Measurements from ENCODE around the gene PPP1R3A.

Gene PPP1R3A

DNA sequence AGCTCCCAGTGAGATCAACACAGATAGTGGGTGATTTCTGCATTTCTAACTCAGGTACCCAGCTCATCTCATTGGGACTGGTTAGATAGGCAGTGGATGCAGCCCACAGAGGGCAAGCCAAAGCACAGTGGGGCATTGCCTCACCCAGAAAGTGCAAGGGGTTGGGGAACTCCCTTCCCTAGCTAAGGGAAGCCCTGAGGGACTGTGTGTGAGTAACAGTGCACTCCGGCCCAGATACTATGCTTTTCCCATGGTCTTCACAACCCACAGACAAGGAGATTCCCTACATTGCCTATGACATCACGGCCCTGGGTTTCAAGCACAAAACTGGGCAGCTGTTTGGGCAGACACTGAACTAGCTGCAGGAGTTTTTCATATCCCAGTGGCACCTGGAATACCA, 62.8 kb downstream of the PPP1R3A start:
- DNase-seq = no peak
- Histone ChIP-seq H4K91ac (ENCODE audit: low read length) (no peak overlapping the region), H3K14ac (ENCODE audit: low read length in 2 of 2) (peak overlapping the region in 1 of 2 experiments; percentile 36), H3K18ac (ENCODE audit: low read depth in 1 of 2, low read length in 2 of 2) (no peak overlapping the region), H3K4ac (ENCODE audit: low read depth in 1 of 2, low read length in 2 of 2) (no peak overlapping the region), H4K8ac (ENCODE audit: low read length) (no peak overlapping the region), H2BK120ac (ENCODE audit: low read depth, low read length) (no peak overlapping the region), H2BK5ac (ENCODE audit: low read depth, low read length, poor library complexity, severe bottlenecking) (no peak overlapping the region), H3K36me3 (ENCODE audit: control insufficient read depth in 1 of 2, insufficient read depth in 2 of 2, low read depth in 1 of 2, low read length in 2 of 2) (no peaks in the 10 kb centered on the region), H3K4me3 (ENCODE audit: insufficient read depth in 1 of 2, low read depth in 1 of 2, low read length in 2 of 2) (no peak overlapping the region), H3K27me3 (ENCODE audit: control insufficient read depth in 1 of 2, insufficient read depth in 1 of 2, low read length in 2 of 2) (no peaks in the 10 kb centered on the region), H2BK15ac (ENCODE audit: low read depth, poor library complexity, severe bottlenecking) (no peak overlapping the region), H2AK5ac (ENCODE audit: low read length, severe bottlenecking) (no peak overlapping the region), H3K9me3 (ENCODE audit: control insufficient read depth, low read length) (no peaks in the 10 kb centered on the region), H3K4me1 (ENCODE audit: control insufficient read depth, insufficient read depth, low read depth, low read length) (no peaks in the 10 kb centered on the region), H2BK12ac (ENCODE audit: low read length in 2 of 2) (no peak overlapping the region), H3K79me1 (replicated peaks; ENCODE audit: low read length, poor library complexity, severe bottlenecking) (no peaks in the 10 kb centered on the region), H2AFZ (ENCODE audit: low read depth, low read length) (no peak overlapping the region), H3K9ac (ENCODE audit: low read length) (no peak overlapping the region), H3K23ac (ENCODE audit: low read length in 2 of 2) (no peak overlapping the region), H3K27ac (ENCODE audit: low read length, poor library complexity, severe bottlenecking) (no peak overlapping the region), H3K4me2 (ENCODE audit: low read length, poor library complexity, severe bottlenecking) (no peak overlapping the region)
- 65% methylated on average over 2 of the region's 2 CpGs for WGBS

DNA sequence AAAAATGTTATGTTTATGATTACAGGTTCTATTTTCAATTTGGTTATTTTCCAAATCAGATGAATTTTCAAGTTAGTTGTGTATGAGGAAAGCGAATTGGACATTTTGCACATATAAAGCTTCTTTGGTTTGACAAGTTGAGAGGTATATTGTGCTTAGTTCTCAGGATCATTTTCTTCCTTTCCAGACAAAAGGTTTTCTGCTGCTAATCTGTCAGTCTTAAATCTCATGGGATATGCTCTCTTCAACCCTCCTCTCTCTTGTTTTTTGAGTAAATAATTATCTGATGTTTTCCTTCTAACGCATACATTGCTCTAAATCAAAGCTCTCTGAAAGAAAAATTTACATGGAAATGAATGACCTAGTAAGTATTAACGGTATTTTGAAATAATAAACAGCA, 77.9 kb downstream of the PPP1R3A start:
- H3K14ac ChIP-seq (ENCODE audit: low read length in 2 of 2) = no peak overlapping the region
- H3K4me3 ChIP-seq (ENCODE audit: insufficient read depth in 1 of 2, low read depth in 1 of 2, low read length in 2 of 2) = no peak overlapping the region
- H3K4me2 ChIP-seq (ENCODE audit: low read length, poor library complexity, severe bottlenecking) = no peak overlapping the region
- H3K9me3 ChIP-seq (ENCODE audit: control insufficient read depth, low read length) = no peaks in the 10 kb centered on the region
- no peak overlapping the region for H3K27ac ChIP-seq (ENCODE audit: low read length, poor library complexity, severe bottlenecking)
- no peak overlapping the region for H2BK12ac ChIP-seq (ENCODE audit: low read length in 2 of 2)
- no peak overlapping the region for H3K4ac ChIP-seq (ENCODE audit: low read depth in 1 of 2, low read length in 2 of 2)
- no peaks in the 10 kb centered on the region for H3K36me3 ChIP-seq (ENCODE audit: control insufficient read depth in 1 of 2, insufficient read depth in 2 of 2, low read depth in 1 of 2, low read length in 2 of 2)
- H2AFZ ChIP-seq (ENCODE audit: low read depth, low read length) = no peak overlapping the region
- no peak overlapping the region for H2BK5ac ChIP-seq (ENCODE audit: low read depth, low read length, poor library complexity, severe bottlenecking)
- H3K79me1 ChIP-seq (replicated peaks; ENCODE audit: low read length, poor library complexity, severe bottlenecking) = no peaks in the 10 kb centered on the region
- no peak overlapping the region for H4K91ac ChIP-seq (ENCODE audit: low read length)
- no peak overlapping the region for H2AK5ac ChIP-seq (ENCODE audit: low read length, severe bottlenecking)
- 71% methylated on average over 1 of the region's 3 CpGs for WGBS
- H3K27me3 ChIP-seq (ENCODE audit: control insufficient read depth in 1 of 2, insufficient read depth in 1 of 2, low read length in 2 of 2) = no peaks in the 10 kb centered on the region
- no peak overlapping the region for H2BK15ac ChIP-seq (ENCODE audit: low read depth, poor library complexity, severe bottlenecking)
- no peak overlapping the region for H2BK120ac ChIP-seq (ENCODE audit: low read depth, low read length)
- no peak for DNase-seq
- no peak overlapping the region for H3K18ac ChIP-seq (ENCODE audit: low read depth in 1 of 2, low read length in 2 of 2)
- no peak overlapping the region for H3K23ac ChIP-seq (ENCODE audit: low read length in 2 of 2)
- H3K4me1 ChIP-seq (ENCODE audit: control insufficient read depth, insufficient read depth, low read depth, low read length) = no peaks in the 10 kb centered on the region
- H3K9ac ChIP-seq (ENCODE audit: low read length) = no peak overlapping the region
- no peak overlapping the region for H4K8ac ChIP-seq (ENCODE audit: low read length)

GRCh38 chr7:113835367-113835766, 83.4 kb downstream of the PPP1R3A start:
- Histone ChIP-seq H3K27me3 (ENCODE audit: control insufficient read depth in 1 of 2, insufficient read depth in 1 of 2, low read length in 2 of 2) (no peaks in the 10 kb centered on the region), H3K9ac (ENCODE audit: low read length) (no peak overlapping the region), H2AFZ (ENCODE audit: low read depth, low read length) (no peak overlapping the region), H3K18ac (ENCODE audit: low read depth in 1 of 2, low read length in 2 of 2) (no peak overlapping the region), H3K4me1 (ENCODE audit: control insufficient read depth, insufficient read depth, low read depth, low read length) (no peaks in the 10 kb centered on the region), H3K14ac (ENCODE audit: low read length in 2 of 2) (no peak overlapping the region), H3K23ac (ENCODE audit: low read length in 2 of 2) (no peak overlapping the region), H3K9me3 (ENCODE audit: control insufficient read depth, low read length) (no peaks in the 10 kb centered on the region), H3K4ac (ENCODE audit: low read depth in 1 of 2, low read length in 2 of 2) (no peak overlapping the region), H3K79me1 (replicated peaks; ENCODE audit: low read length, poor library complexity, severe bottlenecking) (no peaks in the 10 kb centered on the region), H3K4me3 (ENCODE audit: insufficient read depth in 1 of 2, low read depth in 1 of 2, low read length in 2 of 2) (no peak overlapping the region), H3K27ac (ENCODE audit: low read length, poor library complexity, severe bottlenecking) (no peak overlapping the region), H2AK5ac (ENCODE audit: low read length, severe bottlenecking) (no peak overlapping the region), H3K4me2 (ENCODE audit: low read length, poor library complexity, severe bottlenecking) (no peak overlapping the region), H3K36me3 (ENCODE audit: control insufficient read depth in 1 of 2, insufficient read depth in 2 of 2, low read depth in 1 of 2, low read length in 2 of 2) (no peaks in the 10 kb centered on the region), H2BK120ac (ENCODE audit: low read depth, low read length) (no peak overlapping the region), H2BK12ac (ENCODE audit: low read length in 2 of 2) (no peak overlapping the region), H2BK15ac (ENCODE audit: low read depth, poor library complexity, severe bottlenecking) (no peak overlapping the region), H4K91ac (ENCODE audit: low read length) (no peak overlapping the region), H2BK5ac (ENCODE audit: low read depth, low read length, poor library complexity, severe bottlenecking) (no peak overlapping the region), H4K8ac (ENCODE audit: low read length) (no peak overlapping the region)
- DNase-seq = no peak
- 45% methylated on average over 2 of the region's 2 CpGs for WGBS

DNA sequence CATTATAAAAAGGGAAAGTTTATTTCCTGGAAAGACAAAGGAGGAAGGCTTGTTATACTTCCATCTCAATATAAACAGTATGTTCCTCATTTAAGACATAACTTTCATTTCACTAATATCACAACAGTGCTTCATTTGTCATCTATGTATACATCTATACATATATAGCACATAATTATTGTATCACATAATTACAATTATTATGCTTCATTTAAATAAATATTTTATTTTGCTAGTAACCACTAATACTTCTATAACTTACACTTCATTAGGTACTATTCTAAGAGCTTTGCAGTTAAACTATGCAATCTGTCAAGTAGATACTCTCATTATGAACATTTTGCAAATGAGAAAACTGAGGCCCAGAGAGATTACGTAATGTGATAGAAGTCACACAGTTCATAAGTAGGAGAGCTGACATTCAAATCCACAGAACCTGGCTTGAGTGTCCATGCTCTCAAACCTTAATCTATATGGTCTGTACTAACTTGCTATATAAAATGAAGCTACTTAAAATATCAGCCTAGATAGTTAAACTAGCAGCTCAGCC, 86.5 kb downstream of the PPP1R3A start:
- Histone ChIP-seq H3K23ac (ENCODE audit: low read length in 2 of 2) (no peak overlapping the region), H3K4me2 (ENCODE audit: low read length, poor library complexity, severe bottlenecking) (no peak overlapping the region), H3K27me3 (ENCODE audit: control insufficient read depth in 1 of 2, insufficient read depth in 1 of 2, low read length in 2 of 2) (no peaks in the 10 kb centered on the region), H2BK5ac (ENCODE audit: low read depth, low read length, poor library complexity, severe bottlenecking) (no peak overlapping the region), H2AK5ac (ENCODE audit: low read length, severe bottlenecking) (no peak overlapping the region), H3K27ac (ENCODE audit: low read length, poor library complexity, severe bottlenecking) (no peak overlapping the region), H3K9me3 (ENCODE audit: control insufficient read depth, low read length) (no peaks in the 10 kb centered on the region), H2BK120ac (ENCODE audit: low read depth, low read length) (no peak overlapping the region), H2BK15ac (ENCODE audit: low read depth, poor library complexity, severe bottlenecking) (no peak overlapping the region), H3K14ac (ENCODE audit: low read length in 2 of 2) (no peak overlapping the region), H3K4me1 (ENCODE audit: control insufficient read depth, insufficient read depth, low read depth, low read length) (no peaks in the 10 kb centered on the region), H4K8ac (ENCODE audit: low read length) (no peak overlapping the region), H3K4ac (ENCODE audit: low read depth in 1 of 2, low read length in 2 of 2) (no peak overlapping the region), H3K36me3 (ENCODE audit: control insufficient read depth in 1 of 2, insufficient read depth in 2 of 2, low read depth in 1 of 2, low read length in 2 of 2) (no peaks in the 10 kb centered on the region), H2BK12ac (ENCODE audit: low read length in 2 of 2) (no peak overlapping the region), H3K9ac (ENCODE audit: low read length) (no peak overlapping the region), H4K91ac (ENCODE audit: low read length) (no peak overlapping the region), H3K4me3 (ENCODE audit: insufficient read depth in 1 of 2, low read depth in 1 of 2, low read length in 2 of 2) (no peak overlapping the region), H3K18ac (ENCODE audit: low read depth in 1 of 2, low read length in 2 of 2) (no peak overlapping the region), H2AFZ (ENCODE audit: low read depth, low read length) (no peak overlapping the region), H3K79me1 (replicated peaks; ENCODE audit: low read length, poor library complexity, severe bottlenecking) (no peaks in the 10 kb centered on the region)
- DNase-seq = no peak
- WGBS = 100% methylated on average over 1 of the region's 1 CpG
